GM12801 (cell line): ENCODE data around the gene SELENOP.

Experiments used
- TF ChIP-seq, protein P1 (sequence below): IDR thresholded peaks from one replicate; pipeline ENCODE4 v1.5.1; 2011; ENCODE audit warnings: control low read depth; ENCODE audit not compliant: insufficient read length; ENCODE audit errors: extremely low read depth

Gene SELENOP

DNA sequence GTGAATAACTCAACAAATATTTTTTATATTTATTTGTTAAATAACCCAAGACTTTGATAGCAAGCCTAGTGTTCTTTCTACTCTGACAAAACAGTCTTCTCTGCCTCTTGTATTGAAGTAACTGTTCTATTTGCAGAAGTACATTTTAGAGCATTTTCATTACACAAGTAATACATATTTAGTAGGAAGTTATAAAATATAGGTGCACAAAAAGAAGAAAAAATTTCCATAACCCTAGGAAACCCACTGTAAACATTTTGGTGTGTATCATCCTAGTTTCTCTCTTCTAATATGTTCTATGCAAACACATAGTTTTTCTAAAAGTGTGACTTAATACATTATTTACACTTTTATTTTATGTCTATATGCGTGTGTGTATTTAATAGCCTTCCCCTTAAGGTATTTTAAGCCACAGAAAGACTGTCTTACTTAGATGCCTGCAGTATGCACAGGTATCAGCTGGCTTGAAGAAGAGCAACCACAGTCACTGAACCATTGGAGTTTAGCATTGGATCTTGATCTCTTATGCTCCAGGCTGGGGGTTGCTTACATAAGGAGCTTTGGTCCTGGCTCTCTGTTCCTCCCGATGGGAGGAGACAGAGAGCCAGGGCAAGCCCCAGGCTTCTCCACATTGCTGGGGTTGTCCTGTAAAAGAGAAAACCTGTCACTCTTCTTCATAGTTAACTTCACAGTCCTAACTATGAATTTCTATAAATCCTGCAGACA lies 3.8 kb downstream of the SELENOP start:
- TF ChIP-seq, protein P1, sequence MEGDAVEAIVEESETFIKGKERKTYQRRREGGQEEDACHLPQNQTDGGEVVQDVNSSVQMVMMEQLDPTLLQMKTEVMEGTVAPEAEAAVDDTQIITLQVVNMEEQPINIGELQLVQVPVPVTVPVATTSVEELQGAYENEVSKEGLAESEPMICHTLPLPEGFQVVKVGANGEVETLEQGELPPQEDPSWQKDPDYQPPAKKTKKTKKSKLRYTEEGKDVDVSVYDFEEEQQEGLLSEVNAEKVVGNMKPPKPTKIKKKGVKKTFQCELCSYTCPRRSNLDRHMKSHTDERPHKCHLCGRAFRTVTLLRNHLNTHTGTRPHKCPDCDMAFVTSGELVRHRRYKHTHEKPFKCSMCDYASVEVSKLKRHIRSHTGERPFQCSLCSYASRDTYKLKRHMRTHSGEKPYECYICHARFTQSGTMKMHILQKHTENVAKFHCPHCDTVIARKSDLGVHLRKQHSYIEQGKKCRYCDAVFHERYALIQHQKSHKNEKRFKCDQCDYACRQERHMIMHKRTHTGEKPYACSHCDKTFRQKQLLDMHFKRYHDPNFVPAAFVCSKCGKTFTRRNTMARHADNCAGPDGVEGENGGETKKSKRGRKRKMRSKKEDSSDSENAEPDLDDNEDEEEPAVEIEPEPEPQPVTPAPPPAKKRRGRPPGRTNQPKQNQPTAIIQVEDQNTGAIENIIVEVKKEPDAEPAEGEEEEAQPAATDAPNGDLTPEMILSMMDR: no peak

DNA sequence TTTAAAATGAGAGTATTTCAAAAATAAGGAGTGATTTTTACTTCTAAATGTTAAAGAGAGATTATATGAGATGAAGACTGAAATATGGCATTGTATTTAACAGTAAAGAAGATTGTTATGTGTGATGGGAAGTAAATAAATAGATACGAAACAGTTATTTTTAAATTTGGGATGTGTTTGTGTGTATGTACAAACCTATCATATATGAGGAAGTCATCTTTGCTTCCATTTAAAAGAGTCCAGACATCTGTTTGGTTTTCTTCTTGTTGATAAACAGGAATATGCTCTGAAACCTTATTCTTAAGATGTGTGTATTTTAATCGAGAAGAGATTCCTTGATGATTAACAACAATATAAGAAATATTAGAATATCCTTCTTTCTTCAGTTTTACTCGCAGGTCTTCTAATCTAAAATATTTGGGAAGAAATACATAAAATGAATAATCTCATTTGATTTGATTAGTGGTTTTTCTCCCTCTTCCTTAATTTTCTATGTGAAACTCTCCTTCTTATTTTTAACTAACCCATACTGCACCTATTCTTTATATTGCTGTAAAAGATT lies 4.9 kb downstream of the SELENOP start:
- TF ChIP-seq, protein P1: no peak

DNA sequence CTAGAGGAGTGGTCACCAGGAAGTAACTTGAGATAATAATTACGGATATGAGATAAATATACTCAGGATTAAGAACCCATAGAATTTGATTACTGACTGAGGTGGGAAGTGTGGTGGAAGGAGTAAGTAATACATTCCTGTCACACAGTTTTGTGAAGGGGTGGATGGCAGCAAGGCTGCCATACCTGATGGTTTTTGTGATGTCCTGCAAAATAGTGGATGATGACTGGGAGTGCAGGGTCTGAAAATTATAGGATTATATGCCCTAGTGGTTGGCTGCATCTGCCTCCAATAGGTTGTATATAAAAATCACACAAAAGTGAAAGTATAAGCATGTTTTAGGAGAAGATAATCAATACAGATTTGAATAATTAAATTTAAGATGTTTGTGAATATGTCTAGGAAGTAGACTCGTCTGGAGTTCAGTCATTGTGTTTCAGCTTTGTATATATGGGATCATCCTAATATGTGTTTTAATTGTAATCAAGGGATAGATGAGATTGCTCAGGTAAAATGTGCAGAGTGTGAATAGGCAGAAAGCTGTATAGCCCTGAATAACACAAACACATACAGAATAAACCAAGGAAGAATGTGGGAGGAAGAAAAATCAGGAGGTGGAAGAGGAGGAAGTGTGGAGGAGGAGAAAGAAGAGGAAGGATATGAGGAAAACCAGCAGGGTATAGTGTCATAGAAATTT lies 5.5 kb downstream of the SELENOP start:
- TF ChIP-seq, protein P1: no peak

DNA sequence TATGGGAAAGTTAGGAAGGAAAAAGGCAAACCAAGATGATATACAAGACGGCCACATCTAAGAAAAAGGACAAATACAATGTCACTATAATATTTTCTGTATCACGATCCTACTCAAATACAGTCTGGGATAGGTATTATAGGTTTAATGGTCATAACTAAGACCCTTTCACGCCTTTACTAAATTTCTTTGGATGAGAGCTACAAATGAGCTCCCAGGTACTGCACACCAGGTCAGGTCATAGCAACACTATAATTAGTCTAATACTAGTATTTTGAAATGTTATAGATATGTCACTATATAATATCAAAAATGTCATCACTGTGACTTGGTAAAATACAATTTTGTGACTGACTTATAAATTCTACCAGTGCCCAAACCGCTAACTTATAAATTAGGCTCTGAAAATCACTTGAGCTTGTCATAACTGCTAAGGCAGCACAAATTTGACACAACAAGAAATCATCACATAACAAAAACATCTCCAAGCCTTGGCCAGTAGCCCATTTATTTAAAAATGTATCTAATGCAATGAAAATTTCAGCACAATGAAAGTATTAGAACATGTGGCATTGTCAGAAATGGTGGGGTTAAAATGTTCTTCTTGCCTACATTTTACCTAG lies 6.9 kb downstream of the SELENOP start:
- TF ChIP-seq, protein P1: no peak

DNA sequence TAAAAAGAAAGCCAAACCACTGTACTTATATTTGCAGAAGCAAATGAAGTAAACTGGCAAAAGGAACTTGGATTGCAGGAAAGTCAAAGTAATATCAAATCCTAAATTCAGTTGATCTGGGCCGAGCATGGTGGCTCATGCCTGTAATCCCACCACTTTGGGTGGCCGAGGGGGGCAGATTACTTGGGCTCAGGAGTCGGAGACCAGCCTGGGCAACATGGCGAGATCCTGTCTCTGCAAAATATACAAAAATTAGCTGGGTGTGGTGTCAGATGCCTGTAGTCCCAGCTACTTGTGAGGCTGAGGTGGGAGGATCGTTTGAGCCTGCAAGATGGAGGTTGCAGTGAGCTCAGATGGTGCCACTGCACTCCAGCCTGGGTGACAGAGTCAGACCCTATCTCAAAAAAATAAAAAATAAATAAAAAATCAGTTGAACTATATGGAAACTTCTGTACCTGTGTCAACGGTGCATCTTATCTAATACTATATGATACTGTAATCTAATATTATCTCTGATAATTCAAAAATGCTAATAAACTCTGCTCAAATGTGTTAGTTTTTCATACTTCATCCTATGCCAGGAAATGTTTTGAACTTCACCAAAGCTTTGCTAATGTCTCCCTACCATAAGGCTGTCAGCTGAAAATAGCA lies 10.1 kb downstream of the SELENOP start:
- TF ChIP-seq, protein P1: no peak

DNA sequence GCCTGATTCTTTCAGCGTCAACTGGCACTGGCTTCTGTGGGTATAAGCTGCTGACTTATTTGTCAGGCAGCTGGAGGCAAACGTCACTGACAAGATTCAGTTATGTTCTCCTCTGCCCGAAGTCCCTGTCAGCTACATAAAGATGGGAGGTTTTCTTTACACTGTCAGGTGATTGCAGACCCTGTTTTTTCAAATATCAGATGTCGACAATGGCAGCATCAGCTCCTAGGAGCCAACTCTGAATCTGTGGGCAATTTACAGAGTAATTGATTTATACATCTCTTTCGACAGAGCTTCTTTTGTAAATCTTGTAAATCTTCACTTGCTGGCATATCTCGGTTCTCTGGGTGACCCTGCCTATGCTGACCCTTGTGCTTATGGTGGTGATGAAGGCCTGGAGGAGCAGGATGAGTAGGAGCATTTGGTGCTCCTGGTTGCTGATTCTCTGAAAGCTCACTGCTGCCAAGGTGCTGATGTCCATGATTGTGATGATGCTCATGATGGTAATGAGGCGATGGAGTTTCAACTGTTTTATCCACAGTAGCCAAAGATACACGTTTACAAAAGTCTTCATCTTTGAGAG lies 10.9 kb downstream of the SELENOP start:
- TF ChIP-seq, protein P1: no peak
